ENCODE results near the gene GSK3A.
A peak's percentile ranks its signal among the peaks of the same experiment; 100 is the strongest.

Gene GSK3A

DNA sequence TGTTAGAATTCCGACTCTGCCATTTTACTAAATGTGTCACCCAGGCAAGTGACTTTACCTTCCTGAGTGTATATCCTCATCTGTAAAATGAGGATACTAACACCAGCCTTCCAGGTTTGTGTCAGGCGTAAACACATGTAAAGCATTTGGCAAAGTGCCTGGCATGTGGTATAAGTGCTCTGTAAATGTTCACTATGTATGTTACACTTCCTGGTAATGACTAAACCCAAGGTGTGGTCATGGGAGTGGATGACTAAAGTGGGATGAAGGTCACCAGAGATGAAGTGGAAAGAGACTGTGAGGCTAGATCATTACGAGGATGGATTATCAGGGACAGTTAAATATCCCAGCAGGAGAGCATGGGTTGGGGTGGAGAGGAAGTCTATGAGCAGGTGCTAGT, 50.5 kb downstream of the GSK3A start:
- peaks cover 63% of the 10 kb centered on the region for H3K27me3 Mint-ChIP-seq (ENCODE audit: low read depth, poor library complexity)
- no peak for DNase-seq
- no peak overlapping the region for H3K4me3 Mint-ChIP-seq
- peaks cover 9% of the 10 kb centered on the region for H3K36me3 Mint-ChIP-seq (ENCODE audit: low read depth)
- H3K9me3 Mint-ChIP-seq, result peaks cover 16% of the 10 kb centered on the region
- H3K27ac Mint-ChIP-seq, result no peak overlapping the region
- TF ChIP-seq, protein P1, sequence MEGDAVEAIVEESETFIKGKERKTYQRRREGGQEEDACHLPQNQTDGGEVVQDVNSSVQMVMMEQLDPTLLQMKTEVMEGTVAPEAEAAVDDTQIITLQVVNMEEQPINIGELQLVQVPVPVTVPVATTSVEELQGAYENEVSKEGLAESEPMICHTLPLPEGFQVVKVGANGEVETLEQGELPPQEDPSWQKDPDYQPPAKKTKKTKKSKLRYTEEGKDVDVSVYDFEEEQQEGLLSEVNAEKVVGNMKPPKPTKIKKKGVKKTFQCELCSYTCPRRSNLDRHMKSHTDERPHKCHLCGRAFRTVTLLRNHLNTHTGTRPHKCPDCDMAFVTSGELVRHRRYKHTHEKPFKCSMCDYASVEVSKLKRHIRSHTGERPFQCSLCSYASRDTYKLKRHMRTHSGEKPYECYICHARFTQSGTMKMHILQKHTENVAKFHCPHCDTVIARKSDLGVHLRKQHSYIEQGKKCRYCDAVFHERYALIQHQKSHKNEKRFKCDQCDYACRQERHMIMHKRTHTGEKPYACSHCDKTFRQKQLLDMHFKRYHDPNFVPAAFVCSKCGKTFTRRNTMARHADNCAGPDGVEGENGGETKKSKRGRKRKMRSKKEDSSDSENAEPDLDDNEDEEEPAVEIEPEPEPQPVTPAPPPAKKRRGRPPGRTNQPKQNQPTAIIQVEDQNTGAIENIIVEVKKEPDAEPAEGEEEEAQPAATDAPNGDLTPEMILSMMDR (IDR thresholded peaks at IDR 0.05), result no peak
- H3K4me1 Mint-ChIP-seq, result no peaks in the 10 kb centered on the region

- peaks cover 16% of the 10 kb centered on the region for H3K9me3 Mint-ChIP-seq
Measured at GRCh38 chr19:42191330-42191729, 51.1 kb downstream of the GSK3A start.

GRCh38 chr19:42189133-42189532, 53.3 kb downstream of the GSK3A start:
- Mint-ChIP-seq H3K4me3 (no peak overlapping the region), H3K9me3 (peaks cover 16% of the 10 kb centered on the region), H3K4me1 (peaks cover 9% of the 10 kb centered on the region), H3K27ac (no peak overlapping the region), H3K36me3 (ENCODE audit: low read depth) (peaks cover 3% of the 10 kb centered on the region), H3K27me3 (ENCODE audit: low read depth, poor library complexity) (peaks cover 87% of the 10 kb centered on the region)
- TF ChIP-seq, protein P1 (IDR thresholded peaks at IDR 0.05), result no peak
- no peak for DNase-seq

More at GRCh38 chr19:42191330-42191729, 51.1 kb downstream of the GSK3A start:
- H3K27me3 Mint-ChIP-seq (ENCODE audit: low read depth, poor library complexity), result peaks cover 69% of the 10 kb centered on the region
- H3K27ac Mint-ChIP-seq, result no peak overlapping the region
- H3K36me3 Mint-ChIP-seq (ENCODE audit: low read depth), result peaks cover 5% of the 10 kb centered on the region
- H3K4me1 Mint-ChIP-seq, result no peaks in the 10 kb centered on the region
- DNase-seq, result no peak
- TF ChIP-seq, protein P1 (IDR thresholded peaks at IDR 0.05), result no peak
- no peak overlapping the region for H3K4me3 Mint-ChIP-seq

DNA sequence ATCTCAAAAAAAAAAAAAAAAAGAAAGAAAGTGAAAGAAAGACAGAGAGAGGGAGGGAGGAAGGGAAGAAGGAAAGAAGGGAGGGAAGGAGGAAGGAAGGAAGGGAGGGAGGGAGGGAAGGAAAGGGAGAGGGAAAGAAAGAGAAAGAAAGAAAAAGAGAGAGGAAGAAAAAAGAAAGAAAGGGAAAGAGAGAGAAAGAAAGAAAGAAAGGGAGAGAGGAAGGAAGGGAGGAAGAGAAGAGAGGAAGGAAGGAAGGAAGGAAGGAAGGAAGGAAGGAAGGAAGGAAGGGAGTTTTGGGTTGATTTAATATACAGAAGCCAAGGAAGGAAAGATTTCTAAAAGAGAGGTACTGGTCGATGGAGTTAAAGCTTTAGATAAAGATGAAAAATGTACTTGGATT, 53.7 kb downstream of the GSK3A start:
- peaks cover 85% of the 10 kb centered on the region for H3K27me3 Mint-ChIP-seq (ENCODE audit: low read depth, poor library complexity)
- H3K36me3 Mint-ChIP-seq (ENCODE audit: low read depth), result no peaks in the 10 kb centered on the region
- TF ChIP-seq, protein P1 (IDR thresholded peaks at IDR 0.05), result no peak

DNA sequence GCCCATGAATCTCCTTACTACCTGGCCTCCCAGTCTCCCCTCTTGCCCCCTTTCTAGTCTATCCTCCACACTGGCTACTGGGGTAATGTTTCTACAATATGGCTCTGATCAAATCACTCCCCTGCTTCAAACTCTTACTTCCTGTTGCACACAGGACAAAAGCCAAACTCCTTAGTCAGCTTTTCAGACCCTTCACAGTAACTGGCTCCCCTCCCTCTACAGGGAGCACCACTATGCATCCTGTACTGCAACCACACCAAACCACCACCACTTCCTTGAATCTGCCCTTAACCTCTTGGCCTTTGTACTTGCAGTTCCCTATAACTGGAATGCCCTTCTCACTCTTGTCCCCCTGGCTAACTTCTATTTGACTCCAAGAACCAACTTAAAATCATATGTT, 57.1 kb downstream of the GSK3A start:
- no peak overlapping the region for H3K27ac Mint-ChIP-seq
- H3K4me1 Mint-ChIP-seq, result peaks cover 14% of the 10 kb centered on the region
- H3K27me3 Mint-ChIP-seq (ENCODE audit: low read depth, poor library complexity), result peaks cover 74% of the 10 kb centered on the region
- no peaks in the 10 kb centered on the region for H3K36me3 Mint-ChIP-seq (ENCODE audit: low read depth)
- TF ChIP-seq, protein P1 (IDR thresholded peaks at IDR 0.05), result no peak
- DNase-seq, result no peak
- no peaks in the 10 kb centered on the region for H3K9me3 Mint-ChIP-seq
- H3K4me3 Mint-ChIP-seq, result no peak overlapping the region

More for the DNA sequence above, 53.7 kb downstream of the GSK3A start:
- Mint-ChIP-seq H3K27ac (no peak overlapping the region), H3K4me3 (no peak overlapping the region), H3K9me3 (peaks cover 12% of the 10 kb centered on the region), H3K4me1 (peaks cover 10% of the 10 kb centered on the region)
- no peak for DNase-seq

DNA sequence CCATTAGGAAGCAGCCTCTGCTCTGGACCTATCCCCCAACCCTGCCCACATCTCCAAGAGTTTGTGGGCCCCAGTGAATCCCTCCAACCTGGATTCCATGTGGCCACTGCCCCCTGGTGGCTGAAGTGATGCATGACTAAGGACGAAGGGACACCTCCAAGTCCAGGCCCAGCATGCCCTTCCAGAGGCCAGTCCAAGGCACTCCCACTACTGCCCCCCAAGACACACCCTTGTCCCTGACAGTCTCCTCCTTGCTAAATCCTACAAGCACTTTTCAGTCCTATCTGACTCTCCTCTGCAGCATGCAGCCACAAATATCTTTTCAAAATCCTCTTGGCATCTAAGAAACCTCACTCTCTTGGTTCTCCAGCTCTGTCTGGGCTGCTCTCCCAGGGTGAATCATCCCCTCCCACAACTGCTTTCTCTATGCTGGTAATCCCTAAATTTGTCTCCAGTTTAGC, 58.0 kb downstream of the GSK3A start:
- Mint-ChIP-seq H3K4me3 (no peak overlapping the region), H3K4me1 (peaks cover 14% of the 10 kb centered on the region), H3K9me3 (no peaks in the 10 kb centered on the region), H3K27me3 (ENCODE audit: low read depth, poor library complexity) (peaks cover 66% of the 10 kb centered on the region), H3K36me3 (ENCODE audit: low read depth) (no peaks in the 10 kb centered on the region), H3K27ac (no peak overlapping the region)
- peak; percentile 88 for DNase-seq
- TF ChIP-seq, protein P1 (IDR thresholded peaks at IDR 0.05), result peak; percentile 87
